ENCODE data around the gene HYLS1.

The HYLS1 gene

GRCh38 chr11:125925247-125925740 lies 37.8 kb downstream of the HYLS1 start:
- CTCF ChIA-PET: interaction anchor here (1.0 to 5.5 kb wide), 6 partner anchors 8 to 555 kb away, joined by 3 to 69 read pairs (median 4); no protein-coding TSS in a partner anchor
- TF ChIP-seq CTCF (IDR thresholded peaks at IDR 0.05; ENCODE audit: control extremely low read depth, extremely low read depth, low read depth, missing control alignments): no peak
- DNase-seq (ENCODE audit: extremely low spot score): no peak
- POLR2A ChIA-PET: no interaction called here

GRCh38 chr11:125925804-125926203 lies 38.3 kb downstream of the HYLS1 start:
- ChIA-PET POLR2A (no interaction called here), CTCF (interaction anchor here (1.0 to 5.5 kb wide), 6 partner anchors 9 to 555 kb away, joined by 3 to 69 read pairs (median 4); no protein-coding TSS in a partner anchor)
- DNase-seq (ENCODE audit: extremely low spot score): no peak
- no peak for TF ChIP-seq CTCF (IDR thresholded peaks at IDR 0.05; ENCODE audit: control extremely low read depth, extremely low read depth, low read depth, missing control alignments)

DNA sequence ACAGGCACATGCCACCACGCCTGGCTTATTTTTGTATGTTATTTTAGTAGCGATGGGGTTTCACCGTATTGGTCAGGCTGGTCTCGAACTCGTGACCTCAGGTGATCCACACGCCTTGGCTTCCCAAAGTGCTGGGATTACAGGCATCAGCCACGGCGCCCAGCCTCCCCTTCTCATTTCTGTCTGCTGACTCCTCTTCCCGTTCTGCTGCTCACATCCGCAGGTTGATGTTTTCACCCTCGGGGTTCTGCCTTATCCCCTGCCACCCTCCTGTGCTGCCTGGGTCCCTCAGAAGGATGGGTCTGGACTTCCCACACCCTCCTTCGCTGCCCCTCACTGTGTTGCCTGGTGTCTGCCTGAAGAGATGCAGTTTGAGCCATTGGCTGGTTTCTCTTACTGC lies 39.2 kb downstream of the HYLS1 start:
- ChIA-PET POLR2A (no interaction called here), CTCF (no interaction called here)
- no peak for DNase-seq (ENCODE audit: extremely low spot score)
- TF ChIP-seq CTCF (IDR thresholded peaks at IDR 0.05; ENCODE audit: control extremely low read depth, extremely low read depth, low read depth, missing control alignments): no peak

GRCh38 chr11:125929445-125930075 lies 42.1 kb downstream of the HYLS1 start:
- DNase-seq (ENCODE audit: extremely low spot score): no peak
- CTCF ChIA-PET: interaction anchor here (1.4 to 2.2 kb wide), 2 partner anchors 9 to 12 kb away, joined by 3 to 7 read pairs; no protein-coding TSS in a partner anchor
- POLR2A ChIA-PET: no interaction called here
- no peak for TF ChIP-seq CTCF (IDR thresholded peaks at IDR 0.05; ENCODE audit: control extremely low read depth, extremely low read depth, low read depth, missing control alignments)

DNA sequence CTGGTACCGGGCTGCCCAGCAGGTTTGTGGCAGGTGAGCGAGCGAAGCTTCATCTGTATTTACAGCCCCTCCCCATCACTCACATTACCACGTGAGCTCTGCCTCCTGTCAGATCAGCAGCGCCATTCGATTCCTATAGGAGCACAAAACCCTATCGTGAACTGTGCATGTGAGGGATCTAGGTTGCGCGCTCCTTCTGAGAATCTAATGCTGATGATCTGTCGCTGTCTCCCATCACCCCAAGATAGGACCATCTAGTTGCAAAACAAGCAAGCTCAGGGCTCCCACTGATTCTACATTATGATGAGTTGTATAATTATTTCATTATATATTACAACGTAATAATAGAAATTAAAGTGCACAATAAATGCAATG lies 42.6 kb downstream of the HYLS1 start:
- no peak for TF ChIP-seq CTCF (IDR thresholded peaks at IDR 0.05; ENCODE audit: control extremely low read depth, extremely low read depth, low read depth, missing control alignments)
- CTCF ChIA-PET: interaction anchor here (1.4 to 2.2 kb wide), 2 partner anchors 9 to 11 kb away, joined by 3 to 7 read pairs; no protein-coding TSS in a partner anchor
- POLR2A ChIA-PET: no interaction called here
- no peak for DNase-seq (ENCODE audit: extremely low spot score)

DNA sequence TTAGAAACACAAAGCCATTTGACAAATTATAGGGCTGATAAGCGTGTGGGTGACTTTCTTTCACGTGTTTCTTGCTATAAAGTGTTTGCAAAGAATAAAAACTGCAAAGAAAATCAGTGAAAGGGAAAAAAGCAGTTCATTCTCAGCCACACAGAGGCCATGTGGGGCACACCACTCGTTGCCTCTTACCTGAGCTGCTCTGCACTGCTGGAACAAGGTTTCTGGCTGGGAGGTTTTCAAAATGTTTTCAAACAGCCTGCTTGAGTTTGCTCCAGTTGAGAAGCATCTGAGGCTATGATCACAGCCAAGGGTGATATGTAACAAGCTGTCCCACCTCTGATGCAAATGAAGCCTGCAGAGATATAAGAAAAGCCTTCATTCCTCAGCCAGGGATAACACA lies 43.6 kb downstream of the HYLS1 start:
- ChIA-PET CTCF (no interaction called here), POLR2A (no interaction called here)
- TF ChIP-seq CTCF (IDR thresholded peaks at IDR 0.05; ENCODE audit: control extremely low read depth, extremely low read depth, low read depth, missing control alignments): no peak
- no peak for DNase-seq (ENCODE audit: extremely low spot score)
